OCI-LY7 (cell line): ENCODE data around the gene OR6Y1.

ENCODE experiments used
- CTCF ChIP-seq: fragments of 200-600 bp; sonication (generic); conservative IDR thresholded peaks from 2 replicates; pipeline ENCODE4 v1.5.1; 2014; ENCODE audit warnings: mild to moderate bottlenecking, antibody characterized with exemption, low read length, moderate library complexity, mixed read lengths
- EZH2phosphoT487 ChIP-seq: fragments of 200-600 bp; sonication (generic); IDR thresholded peaks from 2 replicates; pipeline ENCODE4 v1.6.1; 2018; ENCODE audit warnings: low read depth, borderline replicate concordance, mild to moderate bottlenecking, mixed run types, antibody characterized with exemption, low read length, moderate library complexity, mixed read lengths

GRCh38 chr1:158583962-158584361, 29.8 kb upstream of the OR6Y1 start:
- TF ChIP-seq CTCF (no peak), EZH2phosphoT487 (no peak)
